Stimulated activated naive CD4-positive, alpha-beta T cell (primary cell): ENCODE data around the gene HS3ST4.

ENCODE experiments used
- DNase-seq, 6 experiments: peaks; one replicate each; lab custom pipeline; 2025; lab: John Stamatoyannopoulos, UW

The HS3ST4 gene

DNA sequence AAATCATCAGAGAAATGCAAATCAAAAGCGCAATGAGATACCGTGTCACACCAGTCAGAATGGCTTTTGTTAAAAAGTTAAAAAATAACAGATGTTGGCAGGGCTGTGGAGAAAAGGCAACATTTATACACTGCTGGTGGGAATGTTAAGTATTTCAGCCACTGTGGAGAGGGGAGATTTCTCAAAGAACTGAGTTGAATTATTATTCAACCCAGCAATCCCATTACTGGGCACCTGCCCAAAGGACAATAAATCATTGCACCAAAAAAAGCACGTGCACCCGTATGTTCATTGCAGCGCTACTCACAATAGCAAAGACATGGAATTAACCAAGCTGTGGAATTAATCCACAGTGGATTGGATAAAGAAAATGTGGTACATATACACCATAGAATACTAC is 204.7 kb downstream of the HS3ST4 start:
- no peak for DNase-seq

DNA sequence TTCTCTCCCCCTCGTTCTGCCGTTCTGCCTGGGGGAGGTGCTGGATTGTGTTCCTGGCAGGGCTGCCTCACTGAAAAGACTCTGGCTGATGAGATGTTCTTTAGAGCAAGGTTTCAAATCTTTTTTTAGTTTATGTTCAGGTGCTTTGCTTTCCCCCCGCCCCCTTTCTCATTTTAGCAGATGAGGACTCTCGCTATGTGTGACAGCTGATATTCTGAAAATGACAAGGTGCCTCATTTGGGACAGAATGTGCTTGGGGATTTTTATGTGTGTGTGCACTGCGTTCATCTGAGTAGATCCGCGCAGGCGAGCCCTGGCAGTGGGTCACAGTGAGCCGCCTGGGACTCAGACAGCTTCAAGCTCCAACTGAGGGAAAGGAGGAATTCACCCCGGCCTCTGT is 205.9 kb downstream of the HS3ST4 start:
- no peak for DNase-seq

DNA sequence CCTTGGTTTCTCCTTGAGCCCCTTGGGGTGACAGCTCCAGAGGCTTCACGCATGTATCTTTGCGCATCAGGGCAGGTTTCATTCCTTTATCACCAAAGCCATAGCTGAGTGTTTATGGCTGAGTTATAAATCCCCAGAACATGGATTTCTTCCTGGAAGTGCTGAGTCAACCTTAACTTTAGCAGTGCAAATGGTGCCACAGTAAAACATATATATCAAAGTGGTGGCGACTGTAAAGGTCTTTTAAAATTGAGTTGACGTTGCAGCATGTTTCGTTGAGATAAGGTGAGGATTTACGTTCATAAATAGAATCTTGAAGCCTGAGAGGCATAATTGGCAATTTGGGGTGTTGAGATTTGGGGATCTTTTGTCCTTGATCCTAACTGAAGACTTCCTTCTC is 214.1 kb downstream of the HS3ST4 start:
- no peak for DNase-seq

DNA sequence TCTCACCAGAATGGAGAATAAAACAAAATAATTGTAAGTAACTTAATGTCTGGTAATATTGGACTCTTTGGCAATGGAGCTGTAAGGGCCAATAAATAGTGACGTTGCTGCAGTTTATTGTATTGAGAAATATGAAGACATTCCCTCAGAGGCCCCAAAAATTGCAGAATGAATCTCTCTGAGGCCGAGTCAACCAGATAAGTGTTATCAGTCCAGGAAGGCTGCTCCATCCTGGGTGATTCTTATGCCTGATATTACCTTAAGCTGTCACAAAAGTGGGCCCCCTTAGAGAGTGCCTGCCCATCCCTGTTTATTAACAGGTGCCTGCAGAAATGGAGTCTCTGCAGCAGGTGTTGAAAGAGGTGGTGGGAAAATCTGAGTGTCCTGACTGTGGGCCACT is 219.2 kb downstream of the HS3ST4 start:
- no peak for DNase-seq

DNA sequence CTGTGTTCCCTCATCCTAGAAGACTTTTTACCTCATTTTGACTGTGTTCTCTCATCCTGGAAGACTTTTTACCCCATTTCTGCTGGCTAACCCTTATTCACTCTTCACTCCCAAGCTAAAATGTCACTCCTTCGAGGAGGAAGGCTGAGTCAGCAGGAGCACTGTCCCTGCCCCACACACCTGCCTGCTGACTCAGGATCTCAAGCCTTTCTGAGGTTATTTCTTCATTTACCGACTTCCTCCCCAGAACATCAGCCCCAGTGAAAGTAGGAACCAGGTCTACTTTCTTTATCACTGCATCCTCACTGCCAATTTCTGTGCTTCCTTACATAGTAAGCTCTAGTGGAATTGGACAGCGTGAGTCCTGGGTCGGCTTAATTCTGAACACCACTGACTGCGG is 220.6 kb downstream of the HS3ST4 start:
- no peak for DNase-seq

DNA sequence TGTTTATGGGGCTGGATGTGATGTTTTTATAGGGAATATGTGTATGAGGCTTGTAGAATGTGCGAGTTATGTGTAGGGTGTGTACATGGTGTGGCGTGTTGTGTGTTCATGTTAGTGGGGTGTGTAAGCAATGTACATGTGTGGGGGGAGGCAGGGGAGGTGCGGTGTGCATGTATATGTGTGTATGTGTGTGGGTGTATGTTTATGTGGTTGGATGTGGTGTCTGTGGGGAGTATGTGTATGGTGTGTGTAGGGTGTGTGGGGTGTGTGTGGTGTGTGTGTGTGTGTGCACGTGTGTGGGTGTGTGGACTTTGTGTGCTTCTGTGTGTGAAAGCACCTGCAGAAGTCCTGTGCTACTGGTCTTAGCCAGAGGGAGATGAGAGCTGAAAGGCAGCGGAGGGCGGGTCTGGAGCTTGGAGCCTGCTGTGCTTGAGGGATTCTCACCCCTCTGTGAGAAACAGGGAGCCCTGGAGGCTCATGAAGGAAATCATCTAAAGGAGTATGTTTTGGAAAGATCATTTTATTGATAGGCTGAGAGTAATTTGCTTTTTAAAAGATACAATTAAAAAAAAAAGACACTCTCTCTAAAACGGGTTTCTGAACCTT is 222.7 kb downstream of the HS3ST4 start:
- no peak for DNase-seq

DNA sequence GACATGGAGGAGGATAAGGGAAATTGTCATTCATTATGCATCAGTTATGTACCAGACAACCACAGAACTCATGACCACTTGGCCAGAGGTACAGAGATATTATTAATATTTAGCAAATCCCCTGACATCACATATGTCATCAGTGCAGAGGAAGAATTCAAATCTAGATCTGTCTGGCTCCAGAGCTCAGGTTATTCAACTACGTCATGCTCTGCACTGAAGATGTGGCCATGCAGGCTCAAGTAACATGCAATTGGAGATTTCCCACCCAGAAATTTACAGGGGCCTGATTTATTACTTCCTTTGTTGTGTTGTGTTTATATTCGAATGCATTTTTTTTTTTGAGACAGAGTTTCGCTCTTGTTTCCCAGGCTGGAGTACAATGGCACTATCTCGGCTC is 224.3 kb downstream of the HS3ST4 start:
- DNase-seq: no peak

DNA sequence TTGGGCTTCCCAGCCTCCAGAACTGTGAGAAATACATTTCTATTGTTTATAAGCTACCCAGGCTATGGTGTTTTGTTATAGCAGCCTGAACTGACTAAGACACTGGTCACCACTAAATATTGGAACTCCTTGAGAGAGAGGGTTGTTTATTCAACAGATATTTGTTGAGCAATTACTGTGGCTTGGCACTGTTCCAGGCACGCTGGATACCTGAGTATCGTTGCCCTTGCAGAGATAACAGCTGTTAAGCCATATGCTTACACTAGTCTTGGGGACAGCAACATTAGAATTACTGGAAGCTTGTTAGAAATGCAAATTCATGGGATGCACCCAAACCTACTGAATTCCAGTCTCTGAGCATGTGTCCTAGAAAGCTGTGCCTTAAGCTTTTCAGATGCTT is 230.7 kb downstream of the HS3ST4 start:
- DNase-seq: no peak

DNA sequence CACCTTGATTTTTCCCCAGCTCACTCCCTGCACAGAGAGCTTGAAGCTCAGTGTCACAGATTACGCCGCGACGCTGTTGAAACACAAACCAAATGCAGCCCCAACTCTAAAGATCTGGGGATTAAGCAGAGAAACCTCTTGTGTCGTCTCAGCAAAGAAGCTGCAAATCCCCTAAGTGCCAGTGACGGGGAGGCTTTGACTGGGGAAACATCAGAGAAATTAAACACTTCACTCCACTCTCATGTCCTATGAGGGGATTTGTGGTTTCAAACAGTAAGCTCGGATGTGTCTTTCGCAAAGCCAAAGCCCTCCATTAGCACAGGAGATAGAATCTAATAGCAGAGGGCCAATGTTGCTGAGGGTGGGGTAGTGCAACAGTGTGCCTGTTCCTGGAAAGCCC is 233.7 kb downstream of the HS3ST4 start:
- no peak for DNase-seq

DNA sequence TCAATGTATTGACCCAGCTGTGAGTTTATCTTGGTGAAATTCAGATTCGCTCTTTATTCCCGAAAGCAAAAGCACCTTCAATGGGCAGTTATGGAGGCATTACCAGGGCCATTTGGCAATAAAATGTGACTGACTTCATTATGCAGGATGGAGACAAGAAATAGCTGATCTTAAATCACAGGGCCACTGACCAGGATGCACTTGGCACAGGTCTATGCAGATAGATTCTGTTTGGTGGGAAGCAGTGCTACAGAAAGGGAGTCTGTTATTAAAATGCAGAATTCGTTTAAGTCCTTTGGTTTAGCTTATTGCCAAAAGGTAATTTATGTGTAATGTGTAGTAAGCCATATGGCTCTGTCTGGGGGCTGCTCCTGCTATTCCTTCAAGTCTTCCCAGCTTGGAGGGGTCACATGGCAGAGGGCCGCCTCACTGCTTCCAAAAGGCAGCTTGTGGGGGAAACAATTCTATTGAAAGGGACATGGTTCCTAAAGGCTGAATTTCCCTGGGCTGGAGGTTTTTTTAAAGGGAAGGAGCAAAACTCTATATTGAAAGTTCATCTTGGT is 239.8 kb downstream of the HS3ST4 start:
- no peak for DNase-seq

DNA sequence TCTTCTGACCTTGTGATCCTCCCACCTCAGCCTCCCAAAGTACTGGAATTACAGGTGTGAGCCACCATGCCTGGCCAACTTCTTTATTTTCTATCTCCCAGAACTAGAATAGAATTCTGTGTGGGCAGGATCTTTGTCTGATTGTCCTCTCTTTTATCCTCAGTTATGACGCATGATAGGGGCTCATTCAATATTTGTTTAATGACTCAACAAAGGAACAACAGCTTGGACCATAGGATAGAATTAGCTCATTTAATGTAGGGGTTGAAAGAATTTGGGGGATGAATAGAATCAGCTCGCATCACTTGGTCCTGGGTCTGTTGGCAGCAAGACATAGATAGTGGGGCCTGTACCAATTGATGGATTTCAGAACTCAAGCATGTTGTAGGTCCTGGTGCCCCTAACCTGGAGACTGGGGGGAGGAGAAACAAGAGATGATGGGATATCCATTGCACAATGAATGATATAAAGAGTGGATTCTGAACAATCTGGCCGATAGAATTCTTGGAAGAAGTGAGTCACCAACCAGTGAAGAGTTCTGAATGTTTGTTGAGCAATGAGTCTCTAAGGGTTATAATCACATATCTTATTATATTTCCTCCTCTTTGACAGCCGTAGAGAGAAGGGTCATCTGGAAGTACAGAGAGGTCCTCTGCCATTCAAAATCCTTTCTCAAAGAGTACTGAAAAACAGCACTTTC is 250.2 kb downstream of the HS3ST4 start:
- DNase-seq: no peak

DNA sequence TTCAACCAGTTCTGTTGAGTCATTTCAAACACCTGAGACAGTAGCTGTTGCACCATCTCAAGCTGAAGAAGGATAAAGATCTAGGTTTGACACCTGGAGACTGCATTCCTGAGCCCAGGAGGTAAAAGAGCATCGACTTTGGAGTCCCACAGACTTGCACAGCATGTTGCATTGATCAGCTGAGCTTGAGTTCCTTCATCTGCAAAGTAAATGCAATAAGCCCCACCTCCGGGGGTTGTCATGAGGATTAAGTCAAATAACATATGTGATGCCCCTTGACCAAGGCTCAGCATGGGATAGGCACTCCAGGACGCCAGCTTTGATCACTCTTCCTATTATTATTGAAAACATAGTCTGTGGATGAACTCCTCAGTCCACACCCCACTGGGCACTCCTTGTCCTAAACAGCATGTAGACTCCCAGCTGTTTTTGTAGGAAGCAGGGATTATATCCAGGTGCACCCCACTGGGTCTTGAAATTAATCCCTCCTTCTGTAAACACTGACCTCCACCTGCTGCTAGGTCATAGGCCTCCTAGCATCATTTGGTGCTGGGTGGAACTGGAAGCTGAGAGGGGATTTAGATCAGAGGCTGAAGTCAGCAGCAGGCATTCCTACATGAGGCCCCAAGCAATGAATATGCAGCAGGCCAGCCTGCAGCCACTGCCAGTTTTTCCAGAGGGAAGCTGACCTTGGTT is 259.0 kb downstream of the HS3ST4 start:
- DNase-seq: no peak

DNA sequence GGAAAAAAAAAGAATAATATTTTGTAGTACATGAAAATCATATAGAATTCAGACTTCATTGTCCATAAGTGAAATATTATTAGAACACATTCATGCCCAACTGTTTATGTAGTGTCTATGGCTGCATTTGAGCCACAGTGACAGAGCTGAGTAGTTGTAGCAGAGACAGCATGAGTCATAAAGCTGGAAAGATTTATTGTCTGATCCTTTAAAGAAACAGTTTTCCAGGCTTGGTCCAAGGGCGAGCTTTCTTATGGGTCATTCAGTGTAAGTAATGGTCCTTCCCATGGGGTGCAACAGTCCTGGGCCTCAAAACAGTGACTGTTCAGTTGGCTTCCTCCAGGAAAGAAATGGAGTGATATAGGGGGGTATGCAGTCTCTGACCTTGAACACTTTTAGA is 260.2 kb downstream of the HS3ST4 start:
- DNase-seq: no peak

DNA sequence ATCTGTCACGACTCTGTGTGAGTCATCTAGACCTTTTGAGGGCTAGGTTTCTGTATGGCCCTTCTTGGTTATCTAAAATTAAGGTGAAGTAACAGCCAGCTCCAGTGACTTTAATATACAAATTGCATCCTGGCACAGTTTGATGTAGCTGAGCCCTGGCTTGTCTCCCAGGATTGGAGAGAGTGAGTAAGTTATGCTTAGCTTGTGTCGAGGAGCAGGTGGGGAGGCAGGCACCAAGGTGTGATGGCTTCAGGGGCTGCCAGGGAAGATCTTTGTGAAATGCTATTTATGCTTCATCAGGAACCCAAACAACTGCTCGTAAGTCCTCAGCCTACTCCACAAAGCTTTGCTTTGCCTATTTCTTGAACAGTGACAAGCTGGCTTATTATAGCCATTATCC is 261.2 kb downstream of the HS3ST4 start:
- DNase-seq: no peak

DNA sequence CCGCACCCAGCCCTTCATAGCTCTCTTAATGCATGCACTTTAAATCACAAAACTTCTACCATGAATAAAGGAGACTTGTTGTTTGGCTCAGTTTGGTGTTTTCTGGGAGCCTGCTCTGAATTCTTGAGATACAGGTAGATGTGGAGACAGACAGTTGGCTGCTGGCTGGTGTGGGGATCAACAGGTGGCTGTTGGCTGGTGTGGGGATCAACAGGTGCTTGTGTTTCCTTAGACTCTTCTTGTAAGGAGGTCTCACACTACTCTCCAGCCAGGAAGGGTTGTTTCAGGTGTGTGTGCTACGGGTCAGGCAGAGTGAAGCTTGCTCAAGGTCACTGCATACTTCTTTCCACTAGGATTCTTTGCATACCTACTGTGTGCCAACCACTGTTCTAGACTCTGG is 265.9 kb downstream of the HS3ST4 start:
- DNase-seq: no peak

DNA sequence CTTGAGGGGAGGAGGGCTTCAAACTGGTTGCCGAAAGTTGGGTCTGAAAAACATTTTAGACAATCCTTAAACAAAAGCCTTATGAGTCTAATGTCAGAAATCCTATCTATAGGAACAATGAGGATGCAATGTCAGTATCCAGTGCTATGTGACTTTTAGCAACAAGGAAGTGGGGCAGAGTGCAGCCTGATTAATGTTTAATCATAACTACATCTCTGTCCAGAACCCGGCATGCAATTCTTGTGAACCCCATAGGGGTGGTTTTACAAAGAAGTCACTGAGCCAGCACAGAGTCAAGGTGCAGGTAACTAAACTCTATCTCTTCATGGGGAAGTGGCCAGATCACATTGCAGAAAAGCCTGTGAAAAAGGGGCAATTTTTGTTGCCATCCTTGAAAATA is 267.5 kb downstream of the HS3ST4 start:
- DNase-seq: no peak

DNA sequence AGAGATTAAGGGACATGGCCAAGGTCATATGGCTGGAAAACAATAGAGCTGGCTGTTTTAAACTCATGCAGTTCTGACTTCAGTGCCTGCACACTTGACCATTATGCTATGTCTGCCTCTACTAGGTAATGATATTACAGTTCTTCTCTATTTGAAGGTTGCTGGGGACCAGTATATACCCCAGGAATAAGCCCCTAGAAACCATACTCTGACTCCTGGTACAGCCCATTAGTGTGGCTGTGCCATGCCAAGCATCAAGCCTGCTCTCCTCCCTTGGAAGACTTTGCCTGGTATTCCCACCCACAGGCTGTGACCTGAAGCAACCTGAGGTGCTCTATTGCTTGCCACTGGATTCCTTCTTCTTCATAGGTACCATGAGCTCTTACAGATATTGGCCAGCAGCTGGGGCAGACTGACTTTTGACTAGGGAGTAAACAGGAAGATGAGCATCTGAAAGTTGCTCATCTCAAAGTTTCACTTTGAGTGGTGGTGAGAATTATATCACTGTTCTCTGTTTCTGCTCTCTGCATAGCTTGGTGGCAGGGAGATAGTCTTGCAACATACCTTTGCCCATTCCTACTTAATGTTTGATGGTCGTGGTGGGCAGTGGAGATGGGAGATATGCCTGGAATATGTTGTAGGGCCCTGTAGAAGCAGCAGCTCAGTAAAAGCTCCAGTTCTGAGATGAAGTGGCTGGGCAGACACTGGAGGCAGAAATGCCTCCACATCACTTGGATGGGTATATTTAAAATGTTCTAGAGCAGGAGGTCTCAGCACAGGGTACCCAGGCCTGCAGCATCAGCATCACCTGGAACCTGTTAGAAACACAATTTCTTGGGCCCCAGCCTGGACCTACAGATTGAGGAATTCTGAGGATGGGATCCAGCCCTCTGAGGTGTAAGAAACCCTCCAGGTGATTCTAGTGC is 274.7 kb downstream of the HS3ST4 start:
- DNase-seq: no peak

DNA sequence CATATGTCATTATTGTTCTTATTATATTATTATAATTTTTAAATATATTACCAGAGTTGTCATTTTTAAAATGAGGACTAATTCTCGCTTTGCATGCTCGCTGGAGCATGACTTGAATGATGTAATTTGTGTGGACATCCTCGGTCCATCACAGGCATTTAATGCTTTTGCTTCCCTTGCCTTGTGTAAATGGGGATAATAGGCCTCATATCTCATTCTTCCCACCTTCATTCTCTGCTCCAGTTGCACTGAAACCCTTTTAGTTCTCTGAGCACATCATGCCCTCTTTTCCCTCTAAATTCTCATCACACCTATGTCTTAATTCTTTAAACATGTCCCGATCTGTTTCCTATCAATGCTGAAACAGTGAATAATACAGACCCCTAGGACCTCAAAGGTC is 285.4 kb downstream of the HS3ST4 start:
- DNase-seq: no peak

DNA sequence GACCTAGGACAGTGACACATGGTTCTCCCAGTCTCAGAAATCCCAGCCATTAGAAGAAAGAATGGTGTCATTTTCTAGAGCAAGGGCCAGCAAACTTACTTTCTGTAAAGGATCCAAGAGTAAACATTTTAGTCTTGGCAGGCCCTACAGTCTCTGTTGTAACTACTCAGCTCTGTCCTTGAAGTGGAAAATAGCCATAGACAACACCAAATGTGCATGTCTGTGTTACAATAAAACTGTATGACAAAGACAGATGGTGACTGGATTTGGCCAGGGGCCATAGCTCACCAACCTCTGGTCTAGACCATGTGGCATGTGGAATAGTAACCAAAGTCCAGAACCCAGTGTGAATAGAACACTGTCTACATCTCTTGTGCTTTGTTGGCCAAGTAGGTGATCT is 286.5 kb downstream of the HS3ST4 start:
- no peak for DNase-seq

DNA sequence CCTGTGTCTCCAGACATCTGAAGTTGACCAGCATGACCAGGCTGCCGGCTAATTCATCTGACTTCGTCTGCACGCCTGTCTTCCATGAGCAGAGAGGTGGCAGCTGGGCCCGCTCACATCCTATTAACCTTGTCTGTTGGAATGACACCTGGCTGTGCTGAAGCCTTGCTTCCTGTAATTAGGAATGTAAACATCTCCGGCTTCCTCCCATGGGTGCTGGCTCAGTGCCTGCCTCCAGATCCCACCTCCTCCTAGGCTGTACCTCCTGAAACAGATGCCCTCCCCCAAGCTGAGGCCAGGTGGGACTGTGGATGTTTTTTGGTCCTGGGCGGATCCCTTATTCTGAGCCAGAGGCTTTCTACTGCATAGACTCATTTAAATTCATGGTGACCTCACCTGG is 296.3 kb downstream of the HS3ST4 start:
- no peak for DNase-seq

DNA sequence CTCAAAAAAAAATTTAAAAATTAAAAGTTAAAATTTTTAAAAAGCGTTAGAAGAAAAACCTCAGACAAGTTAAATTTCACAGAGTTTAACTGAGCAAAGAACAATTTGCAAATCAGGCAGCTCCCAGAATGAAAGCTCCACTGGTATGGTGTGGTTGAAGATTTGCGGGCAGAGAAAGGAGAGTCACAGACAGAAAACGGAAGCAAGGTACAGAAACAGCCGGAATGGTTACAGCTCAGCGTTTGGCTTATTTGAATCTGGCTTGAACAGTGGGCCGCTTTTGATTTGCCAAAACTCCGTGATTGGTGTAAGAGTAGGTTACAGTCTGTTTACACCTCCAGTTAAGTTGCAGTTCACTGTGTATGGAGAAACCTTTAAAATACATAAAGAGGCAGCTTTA is 297.1 kb downstream of the HS3ST4 start:
- no peak for DNase-seq

DNA sequence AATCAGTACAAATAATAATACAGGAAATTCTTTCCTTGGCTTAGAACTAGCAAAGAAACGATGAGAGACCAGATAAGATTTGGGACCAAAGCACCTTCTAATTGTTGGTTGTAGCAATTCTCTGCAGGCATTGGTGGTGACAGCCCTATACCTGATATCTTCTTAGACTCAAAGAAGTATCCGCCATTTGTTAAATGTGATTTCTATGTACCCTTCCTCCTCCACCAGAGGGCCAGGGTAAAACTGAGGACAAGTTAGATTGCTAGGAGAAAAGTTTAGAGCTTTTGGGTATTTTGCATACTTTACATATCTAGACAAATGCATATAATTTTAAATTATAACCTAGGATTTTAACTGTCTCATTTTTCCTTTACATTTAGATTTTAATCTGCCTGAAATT is 304.3 kb downstream of the HS3ST4 start:
- no peak for DNase-seq
